ENCODE measurements around the gene TRIM31. TPM values are rescaled to one million over a fixed set of nuclear protein-coding genes. Genes with fewer than 3 reads are reported as not detected.

TRIM31 gene
- polyA plus RNA-seq, 1 donor from 2014 or later, result not detected

DNA sequence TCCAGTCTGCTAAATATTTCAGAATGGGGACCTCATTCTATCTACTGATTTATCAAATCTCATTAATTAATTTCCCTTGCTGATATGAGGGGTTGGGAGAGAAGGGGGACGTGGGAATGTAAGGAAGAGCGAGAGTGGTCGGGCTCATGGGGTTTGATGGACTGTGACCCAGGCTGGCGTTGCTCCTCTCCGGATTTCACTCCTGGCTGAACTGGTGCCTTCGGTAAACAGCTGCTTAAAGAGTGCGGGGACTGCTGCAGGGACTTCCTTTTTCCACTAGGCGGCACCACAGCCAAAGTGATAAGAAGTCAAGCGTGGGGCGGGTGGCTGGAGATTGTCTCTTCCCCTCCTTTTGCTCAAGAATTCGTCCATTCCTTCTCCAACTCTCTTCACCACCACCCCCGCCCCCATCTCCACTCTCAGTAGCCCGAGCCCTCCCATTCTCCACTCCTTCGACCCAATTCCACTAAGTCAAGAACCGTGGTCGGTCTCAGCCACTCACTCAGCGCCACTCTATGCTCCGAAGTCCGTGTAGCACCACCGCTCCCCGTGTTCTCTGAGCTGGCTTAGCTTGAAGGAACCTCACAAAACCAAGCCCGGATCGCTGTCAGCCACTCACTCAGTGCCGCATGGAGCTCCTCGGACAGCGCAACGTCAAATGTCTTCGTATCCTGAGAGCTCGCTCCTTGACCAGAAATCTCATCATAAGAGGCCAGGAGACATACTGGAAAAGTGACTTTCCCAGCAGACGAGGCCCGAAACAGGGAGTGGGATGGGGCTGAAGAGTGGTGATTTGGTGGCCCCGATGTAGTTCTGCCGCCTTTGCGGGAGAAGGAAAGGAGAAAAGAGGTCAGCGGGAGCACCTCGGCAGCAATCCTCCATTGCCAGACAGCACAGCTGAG is 9.7 kb downstream of the TRIM31 start:
- Histone ChIP-seq H3K79me2 (replicated peaks; ENCODE audit: insufficient read depth, low read length) (no peaks in the 10 kb centered on the region), H3K9ac (ENCODE audit: low read length) (no peak overlapping the region), H3K36me3 (ENCODE audit: insufficient read depth, low read length) (no peaks in the 10 kb centered on the region), H3K4me2 (ENCODE audit: low read length) (no peak overlapping the region), H4K20me1 (ENCODE audit: insufficient read depth) (no peaks in the 10 kb centered on the region), H3K27ac (ENCODE audit: low read length) (no peak overlapping the region), H3K9me3 (ENCODE audit: low read length) (no peaks in the 10 kb centered on the region), H3K27me3 (ENCODE audit: insufficient read depth, low read depth, low read length) (peaks cover 76% of the 10 kb centered on the region), H3K4me3 (ENCODE audit: low read length) (peak overlapping the region; percentile 43), H2AFZ (ENCODE audit: low read depth, low read length) (no peak overlapping the region), H3F3A (ENCODE audit: insufficient read depth, low read length, poor library complexity, severe bottlenecking) (no peaks in the 10 kb centered on the region), H3K9me2 (ENCODE audit: insufficient read depth, low read length) (no peaks in the 10 kb centered on the region)
- TF ChIP-seq, protein P1, sequence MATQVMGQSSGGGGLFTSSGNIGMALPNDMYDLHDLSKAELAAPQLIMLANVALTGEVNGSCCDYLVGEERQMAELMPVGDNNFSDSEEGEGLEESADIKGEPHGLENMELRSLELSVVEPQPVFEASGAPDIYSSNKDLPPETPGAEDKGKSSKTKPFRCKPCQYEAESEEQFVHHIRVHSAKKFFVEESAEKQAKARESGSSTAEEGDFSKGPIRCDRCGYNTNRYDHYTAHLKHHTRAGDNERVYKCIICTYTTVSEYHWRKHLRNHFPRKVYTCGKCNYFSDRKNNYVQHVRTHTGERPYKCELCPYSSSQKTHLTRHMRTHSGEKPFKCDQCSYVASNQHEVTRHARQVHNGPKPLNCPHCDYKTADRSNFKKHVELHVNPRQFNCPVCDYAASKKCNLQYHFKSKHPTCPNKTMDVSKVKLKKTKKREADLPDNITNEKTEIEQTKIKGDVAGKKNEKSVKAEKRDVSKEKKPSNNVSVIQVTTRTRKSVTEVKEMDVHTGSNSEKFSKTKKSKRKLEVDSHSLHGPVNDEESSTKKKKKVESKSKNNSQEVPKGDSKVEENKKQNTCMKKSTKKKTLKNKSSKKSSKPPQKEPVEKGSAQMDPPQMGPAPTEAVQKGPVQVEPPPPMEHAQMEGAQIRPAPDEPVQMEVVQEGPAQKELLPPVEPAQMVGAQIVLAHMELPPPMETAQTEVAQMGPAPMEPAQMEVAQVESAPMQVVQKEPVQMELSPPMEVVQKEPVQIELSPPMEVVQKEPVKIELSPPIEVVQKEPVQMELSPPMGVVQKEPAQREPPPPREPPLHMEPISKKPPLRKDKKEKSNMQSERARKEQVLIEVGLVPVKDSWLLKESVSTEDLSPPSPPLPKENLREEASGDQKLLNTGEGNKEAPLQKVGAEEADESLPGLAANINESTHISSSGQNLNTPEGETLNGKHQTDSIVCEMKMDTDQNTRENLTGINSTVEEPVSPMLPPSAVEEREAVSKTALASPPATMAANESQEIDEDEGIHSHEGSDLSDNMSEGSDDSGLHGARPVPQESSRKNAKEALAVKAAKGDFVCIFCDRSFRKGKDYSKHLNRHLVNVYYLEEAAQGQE (IDR thresholded peaks at IDR 0.05; ENCODE audit: borderline replicate concordance), result no peak
- TF ChIP-seq MXI1 (conservative IDR thresholded peaks at IDR 0.05; ENCODE audit: poor library complexity, severe bottlenecking) (no peak), POLR2AphosphoS5 (IDR thresholded peaks at IDR 0.05) (no peak), SMC3 (conservative IDR thresholded peaks at IDR 0.05; ENCODE audit: poor library complexity) (peak; percentile 69), RAD21 (conservative IDR thresholded peaks at IDR 0.05) (peak; percentile 70), TAF1 (IDR thresholded peaks at IDR 0.05; ENCODE audit: low read depth) (no peak), EP300 (conservative IDR thresholded peaks at IDR 0.05; ENCODE audit: poor library complexity, severe bottlenecking) (no peak), EZH2 (IDR thresholded peaks at IDR 0.05; ENCODE audit: borderline replicate concordance, insufficient read depth, low read length, poor library complexity, severe bottlenecking) (no peak)
- TF ChIP-seq, protein P2, sequence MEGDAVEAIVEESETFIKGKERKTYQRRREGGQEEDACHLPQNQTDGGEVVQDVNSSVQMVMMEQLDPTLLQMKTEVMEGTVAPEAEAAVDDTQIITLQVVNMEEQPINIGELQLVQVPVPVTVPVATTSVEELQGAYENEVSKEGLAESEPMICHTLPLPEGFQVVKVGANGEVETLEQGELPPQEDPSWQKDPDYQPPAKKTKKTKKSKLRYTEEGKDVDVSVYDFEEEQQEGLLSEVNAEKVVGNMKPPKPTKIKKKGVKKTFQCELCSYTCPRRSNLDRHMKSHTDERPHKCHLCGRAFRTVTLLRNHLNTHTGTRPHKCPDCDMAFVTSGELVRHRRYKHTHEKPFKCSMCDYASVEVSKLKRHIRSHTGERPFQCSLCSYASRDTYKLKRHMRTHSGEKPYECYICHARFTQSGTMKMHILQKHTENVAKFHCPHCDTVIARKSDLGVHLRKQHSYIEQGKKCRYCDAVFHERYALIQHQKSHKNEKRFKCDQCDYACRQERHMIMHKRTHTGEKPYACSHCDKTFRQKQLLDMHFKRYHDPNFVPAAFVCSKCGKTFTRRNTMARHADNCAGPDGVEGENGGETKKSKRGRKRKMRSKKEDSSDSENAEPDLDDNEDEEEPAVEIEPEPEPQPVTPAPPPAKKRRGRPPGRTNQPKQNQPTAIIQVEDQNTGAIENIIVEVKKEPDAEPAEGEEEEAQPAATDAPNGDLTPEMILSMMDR (IDR thresholded peaks at IDR 0.05; ENCODE audit: poor library complexity, severe bottlenecking), result peak; percentile 75

DNA sequence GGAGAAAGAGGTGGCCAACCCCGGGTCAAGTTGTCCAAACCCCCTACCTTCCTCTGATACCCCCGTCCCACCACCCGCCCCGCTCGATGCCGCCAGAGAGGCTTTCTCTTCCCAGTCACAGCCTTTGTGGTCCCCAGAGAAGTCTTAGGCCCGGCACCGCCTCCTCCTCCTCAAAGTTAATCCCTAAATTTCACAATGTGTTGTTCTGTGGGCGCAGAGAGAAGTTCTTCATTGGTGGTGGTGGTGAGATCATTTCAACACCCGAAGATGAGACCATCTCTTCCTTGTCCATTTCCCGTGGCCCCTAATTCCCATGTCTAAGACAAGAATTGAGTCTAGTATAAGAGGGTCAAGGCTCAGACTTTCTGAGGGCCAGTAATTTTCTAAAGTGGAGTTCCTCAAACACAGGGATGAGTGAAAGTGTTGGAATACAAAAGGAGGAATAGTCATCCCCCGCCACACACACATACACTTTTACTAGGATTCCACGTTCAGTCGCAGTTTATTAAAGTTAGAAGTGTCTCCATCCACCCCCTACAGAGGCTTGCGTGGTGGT is 10.4 kb downstream of the TRIM31 start:
- H3K9ac ChIP-seq (ENCODE audit: low read length), result no peak overlapping the region
- H3K79me2 ChIP-seq (replicated peaks; ENCODE audit: insufficient read depth, low read length), result no peaks in the 10 kb centered on the region
- H4K20me1 ChIP-seq (ENCODE audit: insufficient read depth), result no peaks in the 10 kb centered on the region
- H3K4me3 ChIP-seq (ENCODE audit: low read length), result peak overlapping the region; percentile 57
- no peaks in the 10 kb centered on the region for H3K36me3 ChIP-seq (ENCODE audit: insufficient read depth, low read length)
- TF ChIP-seq TAF1 (IDR thresholded peaks at IDR 0.05; ENCODE audit: low read depth) (no peak), RAD21 (conservative IDR thresholded peaks at IDR 0.05) (no peak), EZH2 (IDR thresholded peaks at IDR 0.05; ENCODE audit: borderline replicate concordance, insufficient read depth, low read length, poor library complexity, severe bottlenecking) (no peak), MXI1 (conservative IDR thresholded peaks at IDR 0.05; ENCODE audit: poor library complexity, severe bottlenecking) (no peak)
- no peak overlapping the region for H3K4me2 ChIP-seq (ENCODE audit: low read length)
- H3K27ac ChIP-seq (ENCODE audit: low read length), result no peak overlapping the region
- H2AFZ ChIP-seq (ENCODE audit: low read depth, low read length), result no peak overlapping the region
- H3K27me3 ChIP-seq (ENCODE audit: insufficient read depth, low read depth, low read length), result peaks cover 82% of the 10 kb centered on the region
- H3F3A ChIP-seq (ENCODE audit: insufficient read depth, low read length, poor library complexity, severe bottlenecking), result no peaks in the 10 kb centered on the region
- no peaks in the 10 kb centered on the region for H3K9me3 ChIP-seq (ENCODE audit: low read length)
- H3K9me2 ChIP-seq (ENCODE audit: insufficient read depth, low read length), result no peaks in the 10 kb centered on the region

Measured in neural cell (in vitro differentiated cells).